C4-2B (cell line): ENCODE measurements around the gene ABCA5.

Experiments used
- CTCF ChIP-seq: fragments of 450-650 bp; conservative IDR thresholded peaks from 2 replicates; pipeline ENCODE4 v1.5.1; 2017; ENCODE audit warnings: mild to moderate bottlenecking
- ZFX ChIP-seq: fragments of 450-650 bp; IDR thresholded peaks from 2 replicates; pipeline ENCODE4 v1.6.1; 2017

GRCh38 chr17:69228576-69228975 is 98.4 kb downstream of the ABCA5 start, which contains the start of gene ABCA10:
- no peak for TF ChIP-seq CTCF
- TF ChIP-seq ZFX: no peak
